Measurements from ENCODE around the gene ADGRF1. TPM values are rescaled to one million over a fixed set of nuclear protein-coding genes. Genes with fewer than 3 reads are reported as not detected.

The ADGRF1 gene
- total RNA-seq, 1 experiment from 2014 or later: not detected

- no peak overlapping the region for H3K9ac ChIP-seq (ENCODE audit: low read length)
- H2AFZ ChIP-seq (ENCODE audit: low read length): no peak overlapping the region
- no peaks in the 10 kb centered on the region for H3K27me3 ChIP-seq (ENCODE audit: low read length)
- DNase-seq: no peak
- H3K4me3 ChIP-seq (ENCODE audit: low read length): no peak overlapping the region
- H3K9me2 ChIP-seq (replicated peaks; ENCODE audit: insufficient read depth, low read length): no peaks in the 10 kb centered on the region
- no peak overlapping the region for H3K27ac ChIP-seq (ENCODE audit: low read length)
- H4K20me1 ChIP-seq (ENCODE audit: insufficient read depth, low read depth, low read length): no peaks in the 10 kb centered on the region
- H3K4me1 ChIP-seq (ENCODE audit: low read length): no peaks in the 10 kb centered on the region
- H3K36me3 ChIP-seq (ENCODE audit: insufficient read depth, low read length): no peaks in the 10 kb centered on the region
- H3K4me2 ChIP-seq (ENCODE audit: low read depth, low read length, poor library complexity, severe bottlenecking): no peak overlapping the region
- no peaks in the 10 kb centered on the region for H3K9me3 ChIP-seq (ENCODE audit: low read length)
- no peaks in the 10 kb centered on the region for H3K79me2 ChIP-seq (ENCODE audit: low read length)
These were observed 80.9 kb downstream of the ADGRF1 start for GRCh38 chr6:46961232-46961631.

DNA sequence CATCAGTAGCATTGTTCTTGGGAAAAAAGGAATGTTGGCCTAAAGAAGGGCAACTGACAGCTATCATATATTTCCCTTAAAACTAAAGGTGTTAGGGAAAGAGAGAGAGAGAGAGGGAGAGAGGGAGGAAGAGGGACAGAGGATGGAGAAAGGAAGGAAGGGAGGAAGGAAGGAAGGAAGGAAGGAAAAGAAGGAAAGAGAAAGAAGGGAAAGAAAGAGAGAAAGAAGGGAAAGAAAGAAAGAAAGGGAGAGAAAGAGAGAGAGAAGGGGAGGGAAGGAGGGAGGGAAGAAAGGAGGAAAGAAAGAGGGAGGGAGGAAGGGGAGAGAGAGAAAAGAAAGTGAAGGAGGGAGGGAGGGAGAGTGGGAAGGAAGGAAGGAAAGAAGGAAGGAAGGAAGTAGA is 82.7 kb downstream of the ADGRF1 start:
- Histone ChIP-seq H3K27me3 (ENCODE audit: low read length) (no peaks in the 10 kb centered on the region), H3K4me1 (ENCODE audit: low read length) (no peaks in the 10 kb centered on the region), H3K36me3 (ENCODE audit: insufficient read depth, low read length) (no peaks in the 10 kb centered on the region), H3K9me3 (ENCODE audit: low read length) (no peaks in the 10 kb centered on the region), H3K4me3 (ENCODE audit: low read length) (no peak overlapping the region), H3K4me2 (ENCODE audit: low read depth, low read length, poor library complexity, severe bottlenecking) (no peak overlapping the region), H2AFZ (ENCODE audit: low read length) (no peak overlapping the region), H3K9me2 (replicated peaks; ENCODE audit: insufficient read depth, low read length) (no peaks in the 10 kb centered on the region), H3K9ac (ENCODE audit: low read length) (no peak overlapping the region), H3K27ac (ENCODE audit: low read length) (no peak overlapping the region), H4K20me1 (ENCODE audit: insufficient read depth, low read depth, low read length) (no peaks in the 10 kb centered on the region), H3K79me2 (ENCODE audit: low read length) (no peaks in the 10 kb centered on the region)
- DNase-seq: no peak

GRCh38 chr6:46956409-46956808 is 85.7 kb downstream of the ADGRF1 start:
- no peaks in the 10 kb centered on the region for H4K20me1 ChIP-seq (ENCODE audit: insufficient read depth, low read depth, low read length)
- no peak overlapping the region for H3K4me3 ChIP-seq (ENCODE audit: low read length)

DNA sequence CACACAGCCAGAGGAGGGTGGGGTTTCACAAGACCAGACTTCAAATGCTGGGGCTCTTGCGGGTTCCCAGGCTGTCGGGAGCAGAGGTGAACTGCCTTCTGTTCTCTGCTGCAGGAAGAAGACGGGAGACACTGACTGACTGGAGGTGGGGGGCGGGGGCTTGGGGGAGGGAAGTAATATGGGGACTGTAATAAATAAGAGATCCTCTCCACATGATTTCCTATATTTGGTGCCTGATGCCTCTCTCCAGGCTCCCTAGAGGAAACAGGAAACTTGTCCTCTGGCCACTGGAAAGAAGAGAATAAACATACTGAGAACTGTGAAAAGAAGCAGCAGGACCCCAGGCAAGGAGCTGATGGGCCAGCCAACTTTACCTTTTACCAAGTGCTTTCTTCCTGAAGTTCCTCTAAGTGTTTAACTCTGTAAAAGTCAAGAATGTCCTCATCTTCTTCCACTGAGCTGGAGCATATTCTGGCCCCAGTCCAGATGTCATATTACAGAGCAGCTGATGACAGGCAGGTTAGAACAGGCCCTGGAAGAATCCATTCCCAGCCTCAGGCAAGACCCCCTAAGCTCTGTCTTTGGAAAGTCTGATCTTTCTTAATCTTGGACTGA is 87.2 kb downstream of the ADGRF1 start:
- Histone ChIP-seq H3K9ac (ENCODE audit: low read length) (no peak overlapping the region), H3K9me2 (replicated peaks; ENCODE audit: insufficient read depth, low read length) (no peaks in the 10 kb centered on the region), H3K36me3 (ENCODE audit: insufficient read depth, low read length) (no peaks in the 10 kb centered on the region), H3K79me2 (ENCODE audit: low read length) (no peaks in the 10 kb centered on the region), H3K4me3 (ENCODE audit: low read length) (no peak overlapping the region), H3K27me3 (ENCODE audit: low read length) (no peaks in the 10 kb centered on the region), H2AFZ (ENCODE audit: low read length) (no peak overlapping the region), H4K20me1 (ENCODE audit: insufficient read depth, low read depth, low read length) (no peaks in the 10 kb centered on the region), H3K4me2 (ENCODE audit: low read depth, low read length, poor library complexity, severe bottlenecking) (no peak overlapping the region), H3K4me1 (ENCODE audit: low read length) (no peaks in the 10 kb centered on the region), H3K27ac (ENCODE audit: low read length) (no peak overlapping the region), H3K9me3 (ENCODE audit: low read length) (no peaks in the 10 kb centered on the region)
- no peak for DNase-seq

More at GRCh38 chr6:46956409-46956808, 85.7 kb downstream of the ADGRF1 start:
- Histone ChIP-seq H2AFZ (ENCODE audit: low read length) (no peak overlapping the region), H3K9ac (ENCODE audit: low read length) (no peak overlapping the region), H3K4me1 (ENCODE audit: low read length) (no peaks in the 10 kb centered on the region), H3K9me2 (replicated peaks; ENCODE audit: insufficient read depth, low read length) (no peaks in the 10 kb centered on the region), H3K27ac (ENCODE audit: low read length) (no peak overlapping the region), H3K27me3 (ENCODE audit: low read length) (no peaks in the 10 kb centered on the region), H3K4me2 (ENCODE audit: low read depth, low read length, poor library complexity, severe bottlenecking) (no peak overlapping the region), H3K9me3 (ENCODE audit: low read length) (no peaks in the 10 kb centered on the region), H3K36me3 (ENCODE audit: insufficient read depth, low read length) (no peaks in the 10 kb centered on the region), H3K79me2 (ENCODE audit: low read length) (no peaks in the 10 kb centered on the region)
- no peak for DNase-seq

GRCh38 chr6:46953921-46954320 is 88.2 kb downstream of the ADGRF1 start:
- no peak overlapping the region for H3K4me2 ChIP-seq (ENCODE audit: low read depth, low read length, poor library complexity, severe bottlenecking)

GRCh38 chr6:46949632-46950280 is 92.4 kb downstream of the ADGRF1 start:
- Histone ChIP-seq H2AFZ (ENCODE audit: low read length) (no peak overlapping the region), H4K20me1 (ENCODE audit: insufficient read depth, low read depth, low read length) (no peaks in the 10 kb centered on the region), H3K9ac (ENCODE audit: low read length) (no peak overlapping the region), H3K79me2 (ENCODE audit: low read length) (no peaks in the 10 kb centered on the region), H3K4me3 (ENCODE audit: low read length) (no peak overlapping the region), H3K4me2 (ENCODE audit: low read depth, low read length, poor library complexity, severe bottlenecking) (no peak overlapping the region), H3K4me1 (ENCODE audit: low read length) (no peaks in the 10 kb centered on the region), H3K9me2 (replicated peaks; ENCODE audit: insufficient read depth, low read length) (no peaks in the 10 kb centered on the region), H3K27me3 (ENCODE audit: low read length) (no peaks in the 10 kb centered on the region), H3K36me3 (ENCODE audit: insufficient read depth, low read length) (no peaks in the 10 kb centered on the region), H3K27ac (ENCODE audit: low read length) (no peak overlapping the region), H3K9me3 (ENCODE audit: low read length) (no peaks in the 10 kb centered on the region)
- no peak for DNase-seq

More at GRCh38 chr6:46953921-46954320, 88.2 kb downstream of the ADGRF1 start:
- no peaks in the 10 kb centered on the region for H4K20me1 ChIP-seq (ENCODE audit: insufficient read depth, low read depth, low read length)
- H3K4me1 ChIP-seq (ENCODE audit: low read length): no peaks in the 10 kb centered on the region
- no peaks in the 10 kb centered on the region for H3K36me3 ChIP-seq (ENCODE audit: insufficient read depth, low read length)
- H3K9me2 ChIP-seq (replicated peaks; ENCODE audit: insufficient read depth, low read length): no peaks in the 10 kb centered on the region
- no peaks in the 10 kb centered on the region for H3K9me3 ChIP-seq (ENCODE audit: low read length)
- no peak for DNase-seq
- H3K27ac ChIP-seq (ENCODE audit: low read length): no peak overlapping the region
- H3K4me3 ChIP-seq (ENCODE audit: low read length): no peak overlapping the region
- no peaks in the 10 kb centered on the region for H3K79me2 ChIP-seq (ENCODE audit: low read length)
- H3K9ac ChIP-seq (ENCODE audit: low read length): no peak overlapping the region
- no peak overlapping the region for H2AFZ ChIP-seq (ENCODE audit: low read length)
- no peaks in the 10 kb centered on the region for H3K27me3 ChIP-seq (ENCODE audit: low read length)

DNA sequence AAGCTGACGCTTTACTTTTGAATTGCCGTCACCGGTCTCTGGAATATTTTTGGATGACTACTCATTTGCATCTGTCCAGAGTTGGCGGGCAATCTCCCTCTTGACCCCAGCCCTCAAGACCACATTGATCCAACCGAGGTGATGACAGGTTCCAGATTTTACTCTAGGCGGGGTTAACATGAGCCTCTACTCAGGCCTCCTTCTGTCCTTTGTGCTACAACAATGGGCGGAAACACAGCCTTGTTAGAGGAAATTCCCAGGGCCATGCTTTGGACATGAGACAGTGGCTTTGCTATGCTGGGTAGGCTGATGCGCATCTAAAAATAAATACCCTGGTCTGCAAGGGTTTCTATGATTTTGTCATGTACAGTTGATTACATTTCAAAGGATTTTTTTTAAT is 93.4 kb downstream of the ADGRF1 start:
- H3K4me2 ChIP-seq (ENCODE audit: low read depth, low read length, poor library complexity, severe bottlenecking): no peak overlapping the region
- no peaks in the 10 kb centered on the region for H3K79me2 ChIP-seq (ENCODE audit: low read length)
- H4K20me1 ChIP-seq (ENCODE audit: insufficient read depth, low read depth, low read length): no peaks in the 10 kb centered on the region
- H3K9me2 ChIP-seq (replicated peaks; ENCODE audit: insufficient read depth, low read length): no peaks in the 10 kb centered on the region
- H2AFZ ChIP-seq (ENCODE audit: low read length): no peak overlapping the region
- no peak overlapping the region for H3K9ac ChIP-seq (ENCODE audit: low read length)
- H3K27ac ChIP-seq (ENCODE audit: low read length): no peak overlapping the region
- H3K36me3 ChIP-seq (ENCODE audit: insufficient read depth, low read length): no peaks in the 10 kb centered on the region
- no peak overlapping the region for H3K4me3 ChIP-seq (ENCODE audit: low read length)
- no peaks in the 10 kb centered on the region for H3K9me3 ChIP-seq (ENCODE audit: low read length)
- DNase-seq: no peak
- H3K27me3 ChIP-seq (ENCODE audit: low read length): no peaks in the 10 kb centered on the region
- H3K4me1 ChIP-seq (ENCODE audit: low read length): no peaks in the 10 kb centered on the region
